ENCODE data around the gene TNFAIP6.

- TF ChIP-seq POLR2A (IDR thresholded peaks at IDR 0.05; ENCODE audit: low read depth, low read length) (no peak), POLR2AphosphoS5 (IDR thresholded peaks at IDR 0.05; ENCODE audit: low read depth, low read length) (no peak), PAX5 (IDR thresholded peaks at IDR 0.05; ENCODE audit: insufficient read depth, low read length, severe bottlenecking) (no peak), TAF1 (IDR thresholded peaks at IDR 0.05; ENCODE audit: low read depth, low read length) (no peak), POU2F2 (IDR thresholded peaks at IDR 0.05; ENCODE audit: low read depth, low read length) (no peak)
These were observed 2.5 kb downstream of the TNFAIP6 start for GRCh38 chr2:151359768-151360461.
